GM21737 (cell line): ENCODE data around the gene LINC01488.

Experiments used
- ATAC-seq: cut with Tn5 transposase; IDR thresholded peaks from one replicate; pipeline ENCODE4 v1.9.1; 2021; ENCODE audit warnings: mild to moderate bottlenecking, moderate library complexity; ENCODE audit not compliant: unreplicated experiment

Gene LINC01488

GRCh38 chr11:69508974-69509373 is 27.5 kb downstream of the LINC01488 start:
- ATAC-seq: no peak

DNA sequence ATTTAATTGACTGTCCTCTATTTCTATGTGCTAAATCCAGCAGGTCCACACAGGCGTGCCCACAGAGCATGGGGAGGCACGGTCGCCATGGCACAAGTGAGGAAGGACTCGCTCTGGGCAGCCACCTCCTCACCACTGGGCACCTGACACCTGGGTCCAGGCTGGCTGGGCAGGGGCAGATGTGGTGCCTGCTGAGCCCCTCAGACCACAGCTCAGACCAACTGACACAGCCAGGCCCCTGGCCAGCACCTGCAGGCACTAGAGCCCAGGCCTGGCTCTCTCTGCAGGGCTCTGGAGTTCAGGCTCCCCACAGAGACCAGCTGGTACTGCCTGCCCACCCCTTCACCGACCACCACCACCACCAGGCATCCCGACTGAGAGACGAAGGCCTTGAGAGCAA is 27.9 kb downstream of the LINC01488 start:
- ATAC-seq: no peak

GRCh38 chr11:69509846-69510390 is 28.5 kb downstream of the LINC01488 start:
- ATAC-seq: no peak

DNA sequence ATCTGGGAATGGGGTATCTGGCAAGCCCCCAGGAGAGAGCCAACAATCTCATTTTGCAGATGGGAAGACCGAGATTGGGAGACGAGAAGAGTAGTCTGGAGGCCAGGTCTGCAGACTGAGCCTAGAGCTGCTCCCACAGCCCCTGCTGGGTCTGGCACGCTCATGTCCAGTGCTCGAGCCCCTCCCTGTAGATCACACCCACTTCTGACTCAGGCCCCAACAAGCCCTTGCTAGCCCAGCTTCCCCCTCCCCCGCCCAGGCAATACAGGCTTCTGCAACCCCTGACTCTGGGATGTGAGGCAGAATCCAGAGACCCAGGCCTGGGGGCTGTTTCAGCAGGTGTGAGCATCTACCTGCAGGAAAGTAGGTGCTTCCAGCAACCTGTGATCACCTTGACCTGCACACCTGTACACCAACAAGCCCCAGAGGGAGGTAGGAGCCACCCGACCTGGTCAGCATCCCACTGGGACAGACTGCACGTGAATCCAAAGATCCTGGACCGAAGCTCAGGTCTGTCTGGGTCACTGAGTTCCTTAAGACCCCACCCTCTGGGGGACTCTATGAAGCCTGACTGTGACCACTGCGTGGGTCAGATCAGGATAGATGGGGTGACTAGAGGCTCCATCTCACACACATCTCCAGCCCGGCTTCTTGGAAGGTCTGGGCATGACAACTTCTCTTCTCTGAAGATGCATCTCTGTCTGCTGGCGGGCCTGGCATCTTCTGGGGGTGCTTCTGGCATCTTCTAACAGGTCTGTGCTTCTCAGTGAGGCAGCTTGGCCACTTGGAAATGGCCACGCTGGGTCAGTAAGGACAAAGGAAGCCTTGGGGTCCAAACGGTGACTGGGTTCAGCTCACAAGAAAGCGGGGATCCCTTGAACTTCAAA is 29.3 kb downstream of the LINC01488 start:
- ATAC-seq: no peak

DNA sequence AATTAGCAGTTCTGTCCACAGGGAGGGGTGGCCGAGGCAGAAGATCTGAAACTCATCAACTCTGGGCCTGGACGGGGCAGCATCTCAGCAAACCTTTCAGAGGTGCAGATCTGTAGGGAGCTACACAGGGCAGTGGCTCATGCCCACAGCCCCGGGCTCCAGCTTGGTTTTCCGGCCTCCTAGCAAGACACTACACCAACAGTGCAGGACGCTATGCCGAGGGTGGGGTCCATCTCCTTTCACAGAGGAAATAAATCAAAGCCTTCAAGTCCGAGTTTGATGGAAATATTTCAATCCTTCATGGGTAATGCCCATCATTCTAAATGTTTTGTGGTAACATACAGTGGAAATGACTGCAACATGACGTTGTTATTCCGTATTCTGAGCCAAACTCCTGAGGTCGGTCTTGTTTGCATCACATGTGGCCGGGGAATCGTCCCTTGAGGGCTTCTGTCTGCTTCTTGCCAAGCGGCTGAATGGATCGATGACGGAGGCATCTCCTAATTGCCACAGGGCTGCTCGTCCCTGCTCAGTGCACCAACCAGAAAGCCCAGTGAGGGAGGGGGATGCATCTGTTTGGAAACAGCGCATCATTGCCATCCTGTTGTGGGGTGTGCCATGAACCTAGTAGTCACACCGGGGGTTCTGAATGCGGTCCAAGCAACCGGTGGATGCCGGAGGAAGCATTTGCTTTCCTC is 30.0 kb downstream of the LINC01488 start:
- no peak for ATAC-seq

GRCh38 chr11:69512136-69512535 is 30.7 kb downstream of the LINC01488 start:
- no peak for ATAC-seq

- ATAC-seq: no peak
Observed at GRCh38 chr11:69512790-69513189, 31.3 kb downstream of the LINC01488 start.

DNA sequence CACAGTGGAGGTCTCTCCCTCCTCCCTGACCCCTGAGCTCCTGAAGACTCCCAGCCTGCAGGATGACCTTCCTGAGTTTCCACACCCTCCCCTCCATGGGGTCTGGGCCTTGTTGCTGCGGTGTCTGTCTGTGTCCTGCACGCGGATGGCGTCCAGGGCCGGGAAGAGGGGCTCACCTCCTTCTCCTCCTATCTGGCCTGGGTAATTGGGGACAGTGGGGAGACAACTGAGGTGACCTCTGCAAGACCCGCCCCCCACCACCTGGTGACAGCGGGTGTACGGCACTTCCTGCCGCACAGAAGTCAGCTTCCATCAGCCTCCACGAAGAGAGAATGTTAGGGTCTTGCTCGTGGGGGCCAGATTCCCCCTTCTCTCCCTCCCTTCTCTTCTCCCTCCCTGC is 31.7 kb downstream of the LINC01488 start:
- ATAC-seq: no peak

- ATAC-seq: no peak
Observed at GRCh38 chr11:69513663-69514224, 32.3 kb downstream of the LINC01488 start.

DNA sequence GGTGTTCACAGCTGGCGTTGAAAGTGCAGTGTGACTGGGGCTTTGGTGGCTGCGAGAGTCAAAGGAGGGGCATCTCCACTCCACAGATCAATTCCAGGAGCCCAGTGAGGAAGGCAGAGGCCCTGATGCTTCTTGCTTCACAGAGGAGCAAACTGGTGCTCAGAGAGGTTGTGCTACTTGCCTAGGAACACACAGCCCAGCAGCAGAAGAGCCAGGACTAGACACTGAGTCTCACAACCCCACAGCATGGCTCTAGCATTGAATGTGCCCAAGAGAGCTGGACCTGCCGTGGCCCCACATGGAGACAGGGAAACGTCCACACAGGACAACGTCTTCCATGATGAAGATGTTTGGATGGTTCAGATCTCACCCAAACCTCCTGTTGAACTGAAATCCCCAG is 33.3 kb downstream of the LINC01488 start:
- no peak for ATAC-seq

DNA sequence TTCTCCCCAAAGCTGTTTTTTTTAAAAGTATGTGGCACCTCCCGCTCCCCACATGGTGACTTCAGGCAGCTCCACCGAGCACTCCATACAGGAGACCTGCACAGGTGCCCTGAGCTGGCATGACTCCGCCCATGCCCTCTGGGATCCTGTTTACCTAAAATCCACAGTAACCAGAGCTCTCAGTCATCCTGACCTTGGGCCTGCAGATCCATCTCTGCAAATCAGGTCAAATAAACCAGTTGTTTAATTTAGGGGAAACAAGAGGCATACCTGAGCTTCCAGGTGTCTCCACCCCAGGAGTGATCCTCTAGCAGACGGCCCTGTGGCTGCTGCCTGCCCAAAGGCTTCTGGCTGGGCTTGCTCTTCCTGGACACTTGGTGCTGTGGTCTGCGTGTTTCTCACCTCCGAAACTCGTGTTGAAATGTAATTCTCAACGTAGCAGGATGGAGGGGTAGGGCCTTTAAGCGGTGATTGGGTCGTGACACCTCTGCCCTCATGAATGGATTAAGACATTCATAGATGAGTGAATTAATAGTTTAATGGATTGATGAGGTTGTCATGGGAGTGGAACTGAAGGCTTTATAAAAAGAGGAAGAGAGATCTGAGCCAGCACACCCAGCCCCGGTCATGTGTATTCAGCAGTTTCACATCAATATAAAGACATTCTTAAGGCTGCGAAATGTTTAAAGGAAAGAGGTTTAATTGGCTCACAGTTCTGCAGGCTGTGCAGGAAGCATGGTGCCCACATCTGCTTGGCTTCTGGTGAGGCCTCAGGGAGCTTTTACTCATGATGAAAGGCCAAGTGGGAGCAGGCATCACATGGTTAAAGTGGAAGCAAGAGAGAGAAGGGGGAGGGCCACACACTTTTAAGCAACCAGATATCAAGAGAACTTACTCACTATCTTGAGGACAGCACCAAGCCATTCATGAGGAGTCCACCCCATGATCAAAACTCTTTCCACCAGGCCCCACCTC is 34.1 kb downstream of the LINC01488 start:
- ATAC-seq: no peak

DNA sequence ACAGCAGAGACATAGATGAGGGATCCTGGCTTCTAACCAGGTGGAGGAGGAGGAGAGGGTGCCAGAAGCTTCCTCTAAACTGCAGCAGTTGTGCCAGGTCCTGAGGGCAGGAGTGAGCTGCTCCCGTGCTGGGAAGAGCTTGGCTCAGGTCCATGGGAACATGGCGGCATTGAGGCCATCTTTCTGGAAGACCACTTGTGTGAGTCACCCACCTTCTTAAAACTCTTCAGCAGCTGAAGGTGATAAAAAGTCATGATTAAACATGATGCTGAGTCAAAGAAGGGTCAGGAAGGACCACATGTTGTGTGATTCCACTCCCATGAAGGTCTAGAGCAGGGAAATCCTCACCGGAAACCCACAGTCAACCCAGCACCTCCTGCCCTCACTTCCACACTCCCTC is 35.1 kb downstream of the LINC01488 start:
- ATAC-seq: no peak

GRCh38 chr11:69518081-69518950 is 36.9 kb downstream of the LINC01488 start:
- no peak for ATAC-seq

DNA sequence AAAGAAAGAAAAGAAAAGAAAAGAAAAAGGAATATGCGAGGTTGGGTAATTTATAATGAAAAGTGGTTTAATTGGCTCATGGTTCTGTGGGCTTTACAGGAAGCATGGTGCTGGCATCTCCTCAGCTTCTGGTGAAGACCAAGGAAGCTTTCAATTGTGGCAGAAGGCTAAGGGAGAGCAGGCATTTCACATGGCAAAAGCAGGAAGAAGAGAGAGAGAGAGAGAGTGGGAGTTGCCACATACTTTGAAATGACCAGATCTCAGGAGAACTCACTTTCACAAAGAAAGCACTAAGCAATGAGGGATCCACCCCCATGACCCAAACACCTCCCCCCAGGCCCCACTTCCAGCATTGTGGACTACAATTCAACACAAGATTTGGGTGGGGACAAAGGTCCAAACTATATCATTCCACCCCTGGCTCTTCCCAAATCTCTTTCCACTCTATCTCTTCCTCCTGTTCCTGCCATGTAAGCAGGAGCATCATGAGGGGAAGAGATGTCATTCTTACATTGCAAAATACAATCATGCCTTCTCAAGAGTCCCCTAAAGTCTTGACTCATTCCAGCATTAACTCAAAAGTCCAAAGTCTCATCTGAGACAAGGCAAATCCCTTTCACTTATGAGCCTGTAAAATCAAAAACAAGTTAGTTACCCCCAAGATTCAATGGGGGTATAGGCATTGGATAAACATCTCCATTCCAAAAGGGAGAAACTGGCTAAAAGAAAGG is 38.9 kb downstream of the LINC01488 start:
- no peak for ATAC-seq

- no peak for ATAC-seq
Observed at GRCh38 chr11:69521457-69521856, 40.0 kb downstream of the LINC01488 start.

- no peak for ATAC-seq
Observed at GRCh38 chr11:69523453-69523852, 42.0 kb downstream of the LINC01488 start.

GRCh38 chr11:69524291-69524882 is 42.9 kb downstream of the LINC01488 start:
- ATAC-seq: no peak

GRCh38 chr11:69524991-69525411 is 43.5 kb downstream of the LINC01488 start:
- ATAC-seq: no peak
